ENCODE measurements around the gene HIC1.
A peak's percentile ranks its signal among the peaks of the same experiment; 100 is the strongest.

- TF ChIP-seq REST (IDR thresholded peaks at IDR 0.05; ENCODE audit: insufficient read depth in 1 of 2, low read depth in 2 of 2, low read length in 1 of 2): peak in 1 of 2 experiments; percentile 43; a peak in 1 of 4 replicates
- no peak for TF ChIP-seq CTCF (IDR thresholded peaks at IDR 0.05)
- no peak for TF ChIP-seq POLR2AphosphoS5 (IDR thresholded peaks at IDR 0.05; ENCODE audit: low read depth, low read length)
Measured at GRCh38 chr17:2054262-2054511, 716 bp upstream of the HIC1 start.
